Mesothelial cell of epicardium (in vitro differentiated cells): ENCODE data around the gene ADRB1. TPM values are rescaled to one million over a fixed set of nuclear protein-coding genes. Genes with fewer than 3 reads are reported as not detected.

Source experiments
- DNase-seq, 2 experiments: peaks; one replicate each; pipeline ENCODE4 v3.0.0; 2021; ENCODE audit warnings: low spot score in 2 of 2; ENCODE audit not compliant: unreplicated experiment in 2 of 2
- H3K27ac Mint-ChIP-seq: 2 replicates; pipeline ENCODE4 v1.8.0; 2021; ENCODE audit warnings: mixed read lengths
- H3K27me3 Mint-ChIP-seq: 2 replicates; pipeline ENCODE4 v1.8.0; 2021; ENCODE audit warnings: low read depth, mixed read lengths
- H3K36me3 Mint-ChIP-seq: 2 replicates; pipeline ENCODE4 v1.8.0; 2021; ENCODE audit warnings: mixed read lengths
- H3K4me1 Mint-ChIP-seq: 2 replicates; pipeline ENCODE4 v1.8.0; 2021; ENCODE audit warnings: mixed read lengths
- H3K4me3 Mint-ChIP-seq: 2 replicates; pipeline ENCODE4 v1.8.0; 2021; ENCODE audit warnings: mild to moderate bottlenecking, moderate library complexity, mixed read lengths
- H3K9me3 Mint-ChIP-seq: 2 replicates; pipeline ENCODE4 v1.8.0; 2021; ENCODE audit warnings: mixed read lengths
- CTCF ChIP-seq: fragments of 200-600 bp; sonication (generic); IDR thresholded peaks from one replicate; pipeline ENCODE4 v1.5.0; 2021; ENCODE audit warnings: antibody characterized with exemption; ENCODE audit not compliant: unreplicated experiment
- total RNA-seq: library from RNA; stranded (reverse); gene quantifications from 3 replicates; pipeline ENCODE4 v1.2.1, GENCODE V29; 2021

ADRB1 gene
- total RNA-seq, 1 donor from 2014 or later: 0.18 TPM

GRCh38 chr10:114087655-114088054, 44.0 kb downstream of the ADRB1 start:
- no peak overlapping the region for H3K4me3 Mint-ChIP-seq
- no peak for DNase-seq
- H3K27me3 Mint-ChIP-seq: peaks cover 1% of the 10 kb centered on the region
- H3K9me3 Mint-ChIP-seq: peaks cover 4% of the 10 kb centered on the region
- TF ChIP-seq CTCF: no peak
- no peak overlapping the region for H3K27ac Mint-ChIP-seq
- H3K36me3 Mint-ChIP-seq: no peaks in the 10 kb centered on the region
- no peaks in the 10 kb centered on the region for H3K4me1 Mint-ChIP-seq

- no peak for TF ChIP-seq CTCF
- Mint-ChIP-seq H3K27ac (no peak overlapping the region), H3K9me3 (peaks cover 12% of the 10 kb centered on the region), H3K4me1 (no peaks in the 10 kb centered on the region), H3K4me3 (no peak overlapping the region), H3K27me3 (peaks cover 25% of the 10 kb centered on the region), H3K36me3 (no peaks in the 10 kb centered on the region)
- DNase-seq: no peak
Measured at GRCh38 chr10:114094795-114095194, 51.1 kb downstream of the ADRB1 start.

- no peak overlapping the region for H3K27ac Mint-ChIP-seq
- TF ChIP-seq CTCF: no peak
Measured at GRCh38 chr10:114095559-114096337, 52.1 kb downstream of the ADRB1 start.

More at GRCh38 chr10:114095559-114096337, 52.1 kb downstream of the ADRB1 start:
- Mint-ChIP-seq H3K9me3 (peaks cover 12% of the 10 kb centered on the region), H3K27me3 (peaks cover 35% of the 10 kb centered on the region), H3K4me1 (peaks cover 9% of the 10 kb centered on the region), H3K36me3 (no peaks in the 10 kb centered on the region), H3K4me3 (no peak overlapping the region)
- DNase-seq: no peak

Other genes with a start within 250 kb of the ADRB1 start
- gene DCLRE1A, start 189.8 kb upstream of the ADRB1 start, total RNA-seq: 6.4 to 6.7 TPM (median 6.4 TPM) in 3 replicates
- gene NHLRC2, start 189.2 kb upstream of the ADRB1 start, total RNA-seq: 39.9 to 42.7 TPM (median 42.2 TPM) in 3 replicates
- 37.9 to 42.4 TPM (median 39.2 TPM) in 3 replicates for gene CCDC186, start 130.3 kb downstream of the ADRB1 start, total RNA-seq
- not detected in 3 replicates for gene TDRD1, start 135.5 kb downstream of the ADRB1 start, total RNA-seq
- 14.4 to 15.0 TPM (median 14.7 TPM) in 3 replicates for gene VWA2, start 195.4 kb downstream of the ADRB1 start, total RNA-seq